ENCODE data around the gene MIPOL1.

DNA sequence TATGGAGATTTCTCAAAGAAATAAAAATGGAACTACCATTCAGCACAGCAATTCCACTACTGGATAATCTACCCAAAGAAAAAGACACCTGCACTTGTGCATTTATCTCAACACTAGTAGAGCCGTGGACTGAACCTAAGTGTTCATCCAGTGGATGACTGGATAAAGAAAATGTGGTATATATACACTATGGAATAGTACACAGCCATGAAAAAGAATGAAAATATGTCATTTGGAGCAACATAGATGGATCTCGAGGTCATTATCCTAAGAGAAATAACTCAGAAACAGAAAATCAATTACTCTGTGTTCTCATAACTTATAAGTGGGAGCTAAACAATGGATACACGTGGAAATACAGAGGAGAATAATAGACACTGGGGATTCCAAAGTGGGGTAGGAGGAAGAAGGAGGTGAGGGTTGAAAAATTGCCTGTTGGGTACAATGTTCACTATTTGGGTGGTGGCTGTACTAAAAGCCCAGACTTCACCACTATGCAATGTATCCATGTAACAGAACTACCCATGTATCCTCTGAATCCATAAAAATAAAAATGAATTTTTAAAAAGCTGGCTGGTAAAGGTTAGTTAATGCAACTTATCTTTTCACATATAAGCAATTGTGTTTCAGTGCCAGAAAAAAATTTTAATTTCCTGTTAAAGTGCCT lies 266.6 kb downstream of the MIPOL1 start:
- TF ChIP-seq POLR2AphosphoS5 (IDR thresholded peaks at IDR 0.05; ENCODE audit: low read depth, low read length) (no peak), REST (IDR thresholded peaks at IDR 0.05; ENCODE audit: low read depth) (no peak), EZH2phosphoT487 (IDR thresholded peaks at IDR 0.05; ENCODE audit: borderline replicate concordance) (no peak), POLR2A (IDR thresholded peaks at IDR 0.05; ENCODE audit: borderline replicate concordance, extremely low read depth, insufficient read depth, insufficient read length) (no peak), ZBTB33 (IDR thresholded peaks at IDR 0.05; ENCODE audit: extremely low read depth, insufficient replicate concordance, low read length) (no peak), EZH2 (IDR thresholded peaks at IDR 0.05) (no peak), JUND (IDR thresholded peaks at IDR 0.05) (no peak), RAD21 (IDR thresholded peaks at IDR 0.05; ENCODE audit: low read depth) (no peak), ZFX (IDR thresholded peaks at IDR 0.05) (no peak)
- TF ChIP-seq, protein P1, sequence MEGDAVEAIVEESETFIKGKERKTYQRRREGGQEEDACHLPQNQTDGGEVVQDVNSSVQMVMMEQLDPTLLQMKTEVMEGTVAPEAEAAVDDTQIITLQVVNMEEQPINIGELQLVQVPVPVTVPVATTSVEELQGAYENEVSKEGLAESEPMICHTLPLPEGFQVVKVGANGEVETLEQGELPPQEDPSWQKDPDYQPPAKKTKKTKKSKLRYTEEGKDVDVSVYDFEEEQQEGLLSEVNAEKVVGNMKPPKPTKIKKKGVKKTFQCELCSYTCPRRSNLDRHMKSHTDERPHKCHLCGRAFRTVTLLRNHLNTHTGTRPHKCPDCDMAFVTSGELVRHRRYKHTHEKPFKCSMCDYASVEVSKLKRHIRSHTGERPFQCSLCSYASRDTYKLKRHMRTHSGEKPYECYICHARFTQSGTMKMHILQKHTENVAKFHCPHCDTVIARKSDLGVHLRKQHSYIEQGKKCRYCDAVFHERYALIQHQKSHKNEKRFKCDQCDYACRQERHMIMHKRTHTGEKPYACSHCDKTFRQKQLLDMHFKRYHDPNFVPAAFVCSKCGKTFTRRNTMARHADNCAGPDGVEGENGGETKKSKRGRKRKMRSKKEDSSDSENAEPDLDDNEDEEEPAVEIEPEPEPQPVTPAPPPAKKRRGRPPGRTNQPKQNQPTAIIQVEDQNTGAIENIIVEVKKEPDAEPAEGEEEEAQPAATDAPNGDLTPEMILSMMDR (IDR thresholded peaks at IDR 0.05 in 2 of 3, conservative IDR thresholded peaks at IDR 0.05 in 1 of 3; ENCODE audit: borderline replicate concordance in 1 of 3, insufficient read depth in 1 of 3, low read depth in 2 of 3, low read length in 2 of 3), result no peak
- TF ChIP-seq, protein P2, sequence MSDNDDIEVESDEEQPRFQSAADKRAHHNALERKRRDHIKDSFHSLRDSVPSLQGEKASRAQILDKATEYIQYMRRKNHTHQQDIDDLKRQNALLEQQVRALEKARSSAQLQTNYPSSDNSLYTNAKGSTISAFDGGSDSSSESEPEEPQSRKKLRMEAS (IDR thresholded peaks at IDR 0.05), result no peak

Measured in HCT116 (cell line).